Activated CD4-positive, alpha-beta T cell treated with anti-CD3 and anti-CD28 coated beads, Interleukin-2, amount 50 U/mL, for 16 hours (primary cell): ENCODE results near the gene NUDT22.

Source experiments
- DNase-seq: peaks from one replicate; pipeline ENCODE4 v3.0.0-alpha.2; 2020

Gene NUDT22

GRCh38 chr11:64229744-64230170, 3.7 kb downstream of the NUDT22 start:
- no peak for DNase-seq

GRCh38 chr11:64230171-64230984, 4.3 kb downstream of the NUDT22 start, which contains the start of gene DNAJC4:
Gene DNAJC4, plus strand, starts transcription at chr11:64230548. Its CDS starts 307 bp downstream, at chr11:64230855.
- DNase-seq = peak; percentile 90

- no peak for DNase-seq
Measured at GRCh38 chr11:64230985-64231365, 4.9 kb downstream of the NUDT22 start.

- no peak for DNase-seq
Measured at GRCh38 chr11:64231546-64231945, 5.5 kb downstream of the NUDT22 start.

DNA sequence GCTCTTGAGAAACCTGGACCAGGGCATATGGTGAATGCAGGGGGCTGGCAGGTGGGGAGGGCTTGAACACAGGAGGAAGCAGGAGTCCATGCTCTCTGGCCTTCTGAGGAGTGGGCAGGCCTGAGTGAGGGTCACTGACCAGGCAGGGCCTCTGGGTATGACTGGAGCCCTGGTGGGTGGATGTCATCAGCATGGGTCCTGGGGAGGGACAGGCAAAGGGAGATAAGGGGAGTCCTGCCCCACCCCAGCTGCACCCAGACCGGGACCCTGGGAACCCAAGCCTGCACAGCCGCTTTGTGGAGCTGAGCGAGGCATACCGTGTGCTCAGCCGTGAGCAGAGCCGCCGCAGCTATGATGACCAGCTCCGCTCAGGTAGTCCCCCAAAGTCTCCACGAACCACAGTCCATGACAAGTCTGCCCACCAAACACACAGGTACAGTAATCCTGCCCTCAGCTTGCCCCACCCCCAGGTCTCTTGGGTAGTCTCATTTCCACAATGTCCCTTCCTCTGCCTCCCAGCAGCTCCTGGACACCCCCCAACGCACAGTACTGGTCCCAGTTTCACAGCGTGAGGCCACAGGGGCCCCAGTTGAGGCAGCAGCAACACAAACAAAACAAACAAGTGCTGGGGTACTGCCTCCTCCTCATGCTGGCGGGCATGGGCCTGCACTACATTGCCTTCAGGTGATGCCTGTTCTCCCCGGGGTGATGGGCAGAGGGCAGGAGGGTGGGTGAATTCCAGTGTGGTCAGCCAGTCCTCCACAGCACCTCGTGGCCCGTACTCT, 6.3 kb downstream of the NUDT22 start:
- no peak for DNase-seq

- no peak for DNase-seq
Measured at GRCh38 chr11:64232967-64233315, 6.9 kb downstream of the NUDT22 start.

DNA sequence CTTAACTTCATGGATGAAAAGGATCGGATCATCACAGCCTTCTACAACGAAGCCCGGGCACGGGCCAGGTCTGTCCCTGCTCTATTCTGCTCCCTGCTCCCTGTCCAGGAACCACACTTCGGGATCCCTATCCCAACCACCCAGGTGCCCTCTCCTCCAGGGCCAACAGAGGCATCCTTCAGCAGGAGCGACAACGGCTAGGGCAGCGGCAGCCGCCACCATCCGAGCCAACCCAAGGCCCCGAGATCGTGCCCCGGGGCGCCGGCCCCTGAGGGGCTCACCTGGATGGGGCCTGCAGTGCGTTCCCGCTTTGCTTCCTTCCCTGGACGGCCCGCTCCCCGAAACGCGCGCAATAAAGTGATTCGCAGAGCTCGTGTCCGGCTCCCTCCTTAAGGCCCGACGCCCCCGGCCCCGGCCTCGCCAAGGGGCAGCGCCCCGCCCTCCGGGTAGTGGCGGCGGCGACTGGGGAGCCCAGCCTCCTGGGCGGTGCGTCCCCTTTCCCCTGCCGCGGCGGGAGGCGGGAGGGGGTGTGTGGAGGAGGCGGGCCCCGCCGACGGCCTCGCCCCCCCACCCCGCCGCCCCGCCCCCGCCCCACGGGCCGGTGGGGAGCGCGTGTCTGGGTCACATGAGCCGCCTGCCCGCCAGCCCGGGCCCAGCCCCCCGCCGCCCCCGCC, 8.0 kb downstream of the NUDT22 start, which contains the start of gene VEGFB:
VEGFB (plus strand) TSS at position 672 of the 674 bp plus-strand sequence. CDS start 250 bp downstream, outside the sequence.
- peak; percentile 73 for DNase-seq

DNA sequence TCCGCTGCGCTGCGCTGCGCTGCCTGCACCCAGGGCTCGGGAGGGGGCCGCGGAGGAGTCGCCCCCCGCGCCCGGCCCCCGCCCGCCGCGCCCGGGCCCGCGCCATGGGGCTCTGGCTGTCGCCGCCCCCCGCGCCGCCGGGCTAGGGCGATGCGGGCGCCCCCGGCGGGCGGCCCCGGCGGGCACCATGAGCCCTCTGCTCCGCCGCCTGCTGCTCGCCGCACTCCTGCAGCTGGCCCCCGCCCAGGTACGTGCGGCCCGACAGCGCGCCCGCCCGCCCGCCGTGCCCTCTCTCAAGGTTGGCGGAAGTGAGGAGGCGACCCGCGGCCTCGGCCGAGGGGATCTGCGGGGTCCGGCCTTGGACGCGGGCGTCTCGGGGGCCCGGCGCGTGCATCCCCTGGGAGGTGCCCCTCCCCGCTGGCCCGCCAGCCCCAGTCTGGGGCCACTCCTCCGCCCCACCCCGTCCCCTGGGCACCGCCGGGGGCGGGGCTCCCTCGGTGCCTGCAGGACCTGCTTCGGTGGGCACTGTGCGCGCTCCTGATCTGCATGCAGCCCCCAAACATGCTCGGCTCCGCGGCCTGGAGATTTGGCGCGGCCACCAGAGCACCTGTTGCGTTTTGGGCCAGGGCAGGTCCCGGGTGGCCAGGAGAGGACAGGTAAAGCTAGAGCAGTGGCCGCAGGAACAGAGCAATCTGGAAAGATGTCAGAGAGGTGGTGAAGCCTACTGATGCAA, 8.7 kb downstream of the NUDT22 start:
- DNase-seq = no peak

DNA sequence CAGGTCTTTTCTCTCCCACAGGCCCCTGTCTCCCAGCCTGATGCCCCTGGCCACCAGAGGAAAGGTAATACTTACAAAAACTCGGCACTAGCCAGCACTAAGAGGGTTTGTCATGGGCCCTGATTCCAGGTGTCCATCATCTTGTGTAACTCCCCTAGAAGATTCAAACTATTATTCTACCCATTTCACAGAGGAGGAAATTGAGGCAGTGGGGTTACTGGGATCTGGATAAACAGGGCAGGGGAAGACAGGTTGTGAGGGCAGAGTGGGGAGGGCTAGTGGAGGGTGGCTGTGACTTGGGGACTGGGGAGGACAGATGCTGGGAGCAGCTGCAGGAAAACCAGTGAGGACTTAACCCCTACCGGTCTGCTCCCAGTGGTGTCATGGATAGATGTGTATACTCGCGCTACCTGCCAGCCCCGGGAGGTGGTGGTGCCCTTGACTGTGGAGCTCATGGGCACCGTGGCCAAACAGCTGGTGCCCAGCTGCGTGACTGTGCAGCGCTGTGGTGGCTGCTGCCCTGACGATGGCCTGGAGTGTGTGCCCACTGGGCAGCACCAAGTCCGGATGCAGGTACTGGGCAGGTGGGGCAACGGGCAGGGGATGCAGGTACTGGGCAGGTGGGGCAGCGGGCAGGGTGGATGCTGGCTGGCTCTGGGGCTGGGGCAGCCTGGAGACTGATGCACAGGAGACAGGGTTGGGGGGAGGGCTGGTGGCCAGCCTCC, 9.5 kb downstream of the NUDT22 start:
- DNase-seq = no peak

DNA sequence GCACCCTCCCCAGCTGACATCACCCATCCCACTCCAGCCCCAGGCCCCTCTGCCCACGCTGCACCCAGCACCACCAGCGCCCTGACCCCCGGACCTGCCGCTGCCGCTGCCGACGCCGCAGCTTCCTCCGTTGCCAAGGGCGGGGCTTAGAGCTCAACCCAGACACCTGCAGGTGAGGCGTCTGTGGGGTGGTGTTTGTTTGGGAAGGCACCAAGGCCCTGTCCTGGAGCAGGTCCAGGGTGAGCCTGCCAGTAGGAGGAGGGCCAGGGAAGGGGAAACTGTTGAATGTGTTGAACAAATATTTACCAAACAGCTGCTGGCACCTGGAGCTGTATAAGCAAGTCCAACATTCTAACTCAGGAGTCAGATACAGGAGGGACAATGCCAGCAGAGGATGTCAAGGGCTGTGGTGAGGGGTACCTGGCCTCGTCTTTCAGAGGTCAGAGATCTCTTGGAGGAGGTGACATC, 11.4 kb downstream of the NUDT22 start:
- DNase-seq = no peak

GRCh38 chr11:64238076-64238475, 12.0 kb downstream of the NUDT22 start:
- no peak for DNase-seq

- DNase-seq = no peak
Measured at GRCh38 chr11:64238999-64239398, 12.9 kb downstream of the NUDT22 start.

GRCh38 chr11:64239662-64240434, 13.8 kb downstream of the NUDT22 start:
- no peak for DNase-seq

DNA sequence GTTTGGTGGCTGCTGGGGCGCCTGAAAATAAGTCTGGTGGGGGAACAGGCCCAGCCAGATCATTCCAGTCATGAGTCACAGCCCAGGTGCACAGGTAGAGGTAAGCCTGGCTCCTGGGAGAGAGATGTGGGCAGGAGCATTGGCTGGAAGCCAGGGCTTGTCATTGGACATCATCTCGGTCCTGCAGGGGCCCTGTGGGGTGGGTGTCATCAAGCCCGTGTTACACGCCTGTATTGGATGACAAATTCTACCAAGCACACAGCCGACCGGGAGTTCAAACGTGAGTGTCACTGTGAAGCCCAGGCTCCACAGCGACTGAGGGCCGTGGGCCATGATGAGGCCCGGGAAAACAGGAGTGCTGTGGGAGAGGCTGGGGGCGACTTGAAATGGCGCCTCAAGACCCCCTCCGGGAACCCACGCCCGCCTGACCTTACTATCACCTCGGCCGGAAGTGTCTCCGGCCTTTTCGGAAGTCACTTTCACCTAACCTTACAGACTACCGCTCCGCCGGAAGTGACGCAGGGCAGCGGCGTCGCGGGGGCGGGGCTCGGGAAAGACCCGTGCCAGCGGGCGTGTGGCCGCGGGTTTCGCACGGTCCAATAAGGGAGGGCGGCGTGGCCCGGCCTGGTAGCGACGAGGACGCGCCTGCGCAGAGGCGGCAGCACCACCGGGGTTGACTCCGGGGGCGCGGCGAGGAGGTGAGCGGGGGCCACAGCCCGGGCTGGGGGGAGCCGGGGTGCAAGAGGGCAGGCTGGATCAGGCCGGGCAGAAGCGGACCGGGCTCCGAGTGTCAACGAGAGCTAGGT, 14.6 kb downstream of the NUDT22 start, which contains the start of gene FKBP2:
FKBP2 (plus strand) TSS at position 661 of the 806 bp plus-strand sequence. CDS start 1,293 bp downstream, outside the sequence.
- DNase-seq = peak; percentile 98

DNA sequence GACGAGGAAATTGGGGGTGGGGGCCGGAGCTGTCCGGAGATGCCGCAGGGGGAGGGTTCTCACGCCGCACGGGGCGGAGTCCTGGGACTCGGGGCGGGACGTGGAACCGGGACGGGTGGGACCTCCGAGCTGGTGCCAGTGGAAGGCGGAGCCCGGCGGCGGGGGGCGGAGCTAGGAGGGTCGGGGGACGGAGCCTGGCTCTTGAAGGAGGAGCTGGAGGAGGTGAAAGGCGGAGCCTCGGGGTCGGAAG, 15.1 kb downstream of the NUDT22 start:
- peak; percentile 100 for DNase-seq

DNA sequence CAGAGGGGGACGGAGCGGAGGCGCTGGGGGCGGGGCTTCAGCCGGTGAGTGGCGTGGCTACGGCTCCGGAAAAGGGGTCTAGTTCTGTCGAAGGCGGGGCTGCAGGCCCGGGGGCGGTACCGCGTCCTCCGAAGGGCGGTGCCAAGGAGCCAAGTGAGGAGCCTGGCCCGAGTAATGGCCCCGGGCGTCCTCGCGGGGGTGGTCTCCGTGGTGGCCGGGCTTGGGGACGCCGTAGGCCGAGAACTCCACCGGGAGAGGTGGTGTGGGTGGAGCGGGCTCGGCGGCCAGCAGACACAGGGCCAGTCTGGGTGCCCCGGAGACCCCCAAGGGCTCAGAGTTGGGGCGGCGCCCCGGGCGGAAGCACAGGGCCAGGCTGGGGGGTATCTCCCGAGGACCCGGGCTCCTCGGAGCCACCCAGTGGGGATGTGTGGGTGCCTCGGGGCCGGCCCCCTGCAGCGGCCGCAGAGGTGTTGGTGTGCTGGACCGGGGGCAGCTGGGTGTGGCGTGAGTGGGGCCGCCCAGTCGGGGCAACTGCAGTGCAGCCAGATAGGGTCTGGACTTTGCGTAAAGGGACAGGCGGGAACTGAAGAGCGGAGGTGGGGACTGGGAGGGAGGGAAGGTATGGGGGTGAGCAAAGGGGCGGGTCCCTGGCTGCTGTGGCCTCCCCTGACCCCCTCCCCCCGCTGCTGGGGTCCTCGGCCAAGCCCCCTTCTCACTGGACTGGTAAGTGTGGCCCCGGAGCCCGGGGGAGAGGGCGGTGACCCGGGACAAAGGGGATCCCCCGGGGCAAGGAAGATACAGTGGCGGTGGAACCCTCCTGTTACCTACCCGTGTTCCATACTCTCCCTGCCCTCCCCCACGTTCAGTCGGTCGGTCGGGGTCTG, 15.7 kb downstream of the NUDT22 start:
- peak; percentile 39 for DNase-seq

GRCh38 chr11:64243236-64243854, 17.3 kb downstream of the NUDT22 start:
- DNase-seq = no peak

DNA sequence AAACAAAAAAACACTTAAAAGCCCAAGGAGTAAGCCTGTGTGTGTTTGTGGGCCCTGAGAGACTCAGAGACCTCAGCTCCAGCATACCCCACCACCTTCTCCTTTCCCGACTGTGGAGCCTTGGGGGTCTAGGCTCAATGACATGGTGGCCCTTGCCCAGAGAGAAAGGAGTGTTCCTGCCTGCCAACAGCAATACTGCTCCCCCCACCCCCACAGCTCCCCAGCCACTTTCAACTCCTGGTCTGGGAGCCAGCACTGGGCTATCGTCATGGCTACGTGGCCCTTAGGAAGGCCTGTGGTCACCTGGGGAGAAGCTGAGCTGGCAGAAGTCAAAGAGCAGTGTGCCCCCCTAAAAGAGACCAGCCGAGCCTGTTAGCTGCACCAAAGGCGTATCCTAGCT, 18.0 kb downstream of the NUDT22 start:
- DNase-seq = no peak

GRCh38 chr11:64244966-64245365, 18.9 kb downstream of the NUDT22 start:
- no peak for DNase-seq
